Measurements from ENCODE around the gene CRYBG1.

The CRYBG1 gene

GRCh38 chr6:106470316-106470715 is 109.8 kb downstream of the CRYBG1 start:
- Mint-ChIP-seq H3K36me3 (no peaks in the 10 kb centered on the region), H3K4me3 (no peak overlapping the region), H3K4me1 (no peaks in the 10 kb centered on the region), H3K9me3 (no peaks in the 10 kb centered on the region), H3K27ac (no peak overlapping the region), H3K27me3 (peaks cover 2% of the 10 kb centered on the region)
- no peak for DNase-seq (ENCODE audit: low spot score in 2 of 2)
- no peak for ATAC-seq (ENCODE audit: low read depth)

- no peak for ATAC-seq (ENCODE audit: low read depth)
- no peaks in the 10 kb centered on the region for H3K4me1 Mint-ChIP-seq
- H3K27ac Mint-ChIP-seq, result no peak overlapping the region
Measured at GRCh38 chr6:106470811-106471210, 110.3 kb downstream of the CRYBG1 start.

GRCh38 chr6:106473812-106474211 is 113.3 kb downstream of the CRYBG1 start:
- ATAC-seq (ENCODE audit: low read depth), result no peak
- H3K4me3 Mint-ChIP-seq, result no peak overlapping the region
- H3K9me3 Mint-ChIP-seq, result no peaks in the 10 kb centered on the region

More at GRCh38 chr6:106470811-106471210, 110.3 kb downstream of the CRYBG1 start:
- H3K9me3 Mint-ChIP-seq, result no peaks in the 10 kb centered on the region
- H3K4me3 Mint-ChIP-seq, result no peak overlapping the region
- peaks cover 2% of the 10 kb centered on the region for H3K27me3 Mint-ChIP-seq
- H3K36me3 Mint-ChIP-seq, result no peaks in the 10 kb centered on the region
- DNase-seq (ENCODE audit: low spot score in 2 of 2), result no peak

GRCh38 chr6:106474466-106474865 is 113.9 kb downstream of the CRYBG1 start:
- H3K27ac Mint-ChIP-seq, result no peak overlapping the region
- no peaks in the 10 kb centered on the region for H3K36me3 Mint-ChIP-seq
- peaks cover 7% of the 10 kb centered on the region for H3K4me1 Mint-ChIP-seq
- DNase-seq (ENCODE audit: low spot score in 2 of 2) (no peak), ATAC-seq (ENCODE audit: low read depth) (no peak)
- H3K9me3 Mint-ChIP-seq, result no peaks in the 10 kb centered on the region
- no peak overlapping the region for H3K4me3 Mint-ChIP-seq
- H3K27me3 Mint-ChIP-seq, result no peaks in the 10 kb centered on the region

More at GRCh38 chr6:106473812-106474211, 113.3 kb downstream of the CRYBG1 start:
- no peak overlapping the region for H3K27ac Mint-ChIP-seq
- no peak for DNase-seq (ENCODE audit: low spot score in 2 of 2)
- no peaks in the 10 kb centered on the region for H3K27me3 Mint-ChIP-seq
- H3K4me1 Mint-ChIP-seq, result peaks cover 7% of the 10 kb centered on the region
- no peaks in the 10 kb centered on the region for H3K36me3 Mint-ChIP-seq

- Mint-ChIP-seq H3K27me3 (no peaks in the 10 kb centered on the region), H3K4me1 (peaks cover 7% of the 10 kb centered on the region), H3K36me3 (no peaks in the 10 kb centered on the region), H3K9me3 (no peaks in the 10 kb centered on the region), H3K4me3 (no peak overlapping the region), H3K27ac (no peak overlapping the region)
- ATAC-seq (ENCODE audit: low read depth) (no peak), DNase-seq (ENCODE audit: low spot score in 2 of 2) (no peak)
Measured at GRCh38 chr6:106475284-106475683, 114.8 kb downstream of the CRYBG1 start.

GRCh38 chr6:106476331-106477105 is 116.0 kb downstream of the CRYBG1 start:
- H3K4me1 Mint-ChIP-seq, result peaks cover 7% of the 10 kb centered on the region

GRCh38 chr6:106477146-106477545 is 116.6 kb downstream of the CRYBG1 start:
- DNase-seq (ENCODE audit: low spot score in 2 of 2) (no peak), ATAC-seq (ENCODE audit: low read depth) (peak; percentile 81)
- Mint-ChIP-seq H3K9me3 (no peaks in the 10 kb centered on the region), H3K27me3 (no peaks in the 10 kb centered on the region), H3K4me3 (no peak overlapping the region), H3K4me1 (peaks cover 7% of the 10 kb centered on the region), H3K27ac (no peak overlapping the region), H3K36me3 (no peaks in the 10 kb centered on the region)

More at GRCh38 chr6:106476331-106477105, 116.0 kb downstream of the CRYBG1 start:
- Mint-ChIP-seq H3K4me3 (no peak overlapping the region), H3K9me3 (no peaks in the 10 kb centered on the region), H3K36me3 (no peaks in the 10 kb centered on the region), H3K27ac (no peak overlapping the region), H3K27me3 (no peaks in the 10 kb centered on the region)
- ATAC-seq (ENCODE audit: low read depth) (no peak), DNase-seq (ENCODE audit: low spot score in 2 of 2) (no peak)

GRCh38 chr6:106477790-106478189 is 117.3 kb downstream of the CRYBG1 start:
- H3K9me3 Mint-ChIP-seq, result no peaks in the 10 kb centered on the region
- no peaks in the 10 kb centered on the region for H3K27me3 Mint-ChIP-seq
- DNase-seq (ENCODE audit: low spot score in 2 of 2) (no peak), ATAC-seq (ENCODE audit: low read depth) (no peak)
- no peak overlapping the region for H3K27ac Mint-ChIP-seq
- H3K4me3 Mint-ChIP-seq, result no peak overlapping the region
- peaks cover 7% of the 10 kb centered on the region for H3K4me1 Mint-ChIP-seq
- no peaks in the 10 kb centered on the region for H3K36me3 Mint-ChIP-seq

GRCh38 chr6:106486236-106486635 is 125.7 kb downstream of the CRYBG1 start:
- DNase-seq (ENCODE audit: low spot score in 2 of 2) (no peak), ATAC-seq (ENCODE audit: low read depth) (no peak)
- H3K27ac Mint-ChIP-seq, result no peak overlapping the region
- no peaks in the 10 kb centered on the region for H3K27me3 Mint-ChIP-seq
- H3K36me3 Mint-ChIP-seq, result no peaks in the 10 kb centered on the region
- no peak overlapping the region for H3K4me3 Mint-ChIP-seq
- H3K4me1 Mint-ChIP-seq, result peaks cover 9% of the 10 kb centered on the region
- H3K9me3 Mint-ChIP-seq, result peaks cover 1% of the 10 kb centered on the region

GRCh38 chr6:106488494-106489370 is 128.2 kb downstream of the CRYBG1 start:
- peaks cover 9% of the 10 kb centered on the region for H3K4me1 Mint-ChIP-seq
- no peak overlapping the region for H3K4me3 Mint-ChIP-seq
- peaks cover 5% of the 10 kb centered on the region for H3K27me3 Mint-ChIP-seq
- ATAC-seq (ENCODE audit: low read depth) (no peak), DNase-seq (ENCODE audit: low spot score in 2 of 2) (no peak)
- H3K27ac Mint-ChIP-seq, result no peak overlapping the region
- peaks cover 1% of the 10 kb centered on the region for H3K9me3 Mint-ChIP-seq
- H3K36me3 Mint-ChIP-seq, result no peaks in the 10 kb centered on the region

GRCh38 chr6:106490030-106490429 is 129.5 kb downstream of the CRYBG1 start:
- peaks cover 5% of the 10 kb centered on the region for H3K27me3 Mint-ChIP-seq
- H3K27ac Mint-ChIP-seq, result no peak overlapping the region
- H3K9me3 Mint-ChIP-seq, result peaks cover 1% of the 10 kb centered on the region
- DNase-seq (ENCODE audit: low spot score in 2 of 2) (no peak), ATAC-seq (ENCODE audit: low read depth) (no peak)
- H3K4me3 Mint-ChIP-seq, result no peak overlapping the region
- H3K4me1 Mint-ChIP-seq, result peaks cover 12% of the 10 kb centered on the region
- no peaks in the 10 kb centered on the region for H3K36me3 Mint-ChIP-seq

GRCh38 chr6:106490436-106490835 is 129.9 kb downstream of the CRYBG1 start:
- peaks cover 5% of the 10 kb centered on the region for H3K27me3 Mint-ChIP-seq
- no peak for DNase-seq (ENCODE audit: low spot score in 2 of 2)
- H3K9me3 Mint-ChIP-seq, result peaks cover 1% of the 10 kb centered on the region
- peaks cover 12% of the 10 kb centered on the region for H3K4me1 Mint-ChIP-seq
- H3K36me3 Mint-ChIP-seq, result no peaks in the 10 kb centered on the region
- ATAC-seq (ENCODE audit: low read depth), result no peak
- H3K27ac Mint-ChIP-seq, result no peak overlapping the region
- no peak overlapping the region for H3K4me3 Mint-ChIP-seq

- Mint-ChIP-seq H3K27ac (no peak overlapping the region), H3K27me3 (peaks cover 5% of the 10 kb centered on the region), H3K9me3 (peaks cover 1% of the 10 kb centered on the region), H3K36me3 (no peaks in the 10 kb centered on the region), H3K4me1 (peaks cover 7% of the 10 kb centered on the region), H3K4me3 (no peak overlapping the region)
- DNase-seq (ENCODE audit: low spot score in 2 of 2) (no peak), ATAC-seq (ENCODE audit: low read depth) (no peak)
Measured at GRCh38 chr6:106490974-106491373, 130.5 kb downstream of the CRYBG1 start.

GRCh38 chr6:106495014-106495413 is 134.5 kb downstream of the CRYBG1 start:
- Mint-ChIP-seq H3K27me3 (peaks cover 5% of the 10 kb centered on the region), H3K27ac (no peak overlapping the region), H3K4me1 (peaks cover 4% of the 10 kb centered on the region), H3K36me3 (no peaks in the 10 kb centered on the region), H3K4me3 (peak overlapping the region; percentile 2), H3K9me3 (peaks cover 1% of the 10 kb centered on the region)
- ATAC-seq (ENCODE audit: low read depth) (no peak), DNase-seq (ENCODE audit: low spot score in 2 of 2) (no peak)
